Measurements from ENCODE around the gene STK32B. TPM values are rescaled to one million over a fixed set of nuclear protein-coding genes. Genes with fewer than 3 reads are reported as not detected.

STK32B gene
- total RNA-seq, 8 experiments from 2014 or later: 1.8 to 25.1 (median 4.7) TPM

DNA sequence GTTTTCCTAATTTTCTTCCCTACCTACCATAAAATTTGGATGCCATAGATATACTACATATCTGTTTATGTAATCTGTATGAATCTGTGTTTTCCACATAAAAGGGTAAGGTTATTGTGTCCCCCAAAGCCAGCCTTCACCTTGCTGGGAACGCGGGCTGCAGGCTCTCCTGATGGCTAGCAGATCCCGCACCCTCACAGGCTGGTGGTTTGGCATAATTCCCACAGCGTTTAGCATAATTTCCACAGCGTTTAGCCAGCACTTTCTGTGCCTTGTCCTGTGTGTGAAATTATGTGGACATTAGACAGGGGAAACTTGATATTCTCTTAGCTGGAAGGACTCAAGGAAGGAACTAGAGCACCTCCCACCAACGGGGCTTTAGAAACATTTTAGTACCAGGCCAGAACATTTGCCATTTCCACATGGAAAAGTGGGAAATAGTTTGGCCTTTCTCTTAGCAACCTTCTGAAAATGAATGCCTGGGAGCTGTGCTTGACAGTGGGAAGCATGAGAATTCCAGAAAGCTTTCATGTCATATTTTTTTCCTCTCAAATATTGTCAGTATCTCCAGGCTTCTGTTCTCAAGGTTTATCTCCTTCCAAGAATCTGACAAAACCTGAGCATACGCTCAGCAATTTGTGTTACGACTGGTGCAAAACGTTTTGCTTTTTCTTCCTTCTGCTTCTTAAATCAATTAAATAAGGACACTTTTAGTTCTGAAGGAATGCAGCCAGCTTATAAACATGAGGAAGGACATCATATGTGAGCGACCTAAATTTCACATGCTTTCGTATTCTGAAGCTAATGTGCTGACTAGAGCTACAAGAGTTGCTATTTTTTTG is 67.9 kb downstream of the STK32B start:
- 40 to 81% (median 68%) methylated on average over 1 to 11 of the region's 11 CpGs for WGBS, 10 experiments
- in situ Hi-C loops (cut with MboI; ENCODE audit: low pct_unique_long_range_greater_than_20kb in 2 of 9, low sequenced_read_pairs in 9 of 9, unreplicated experiment in 9 of 9): no loop called here
- Histone ChIP-seq H3K4me1 (replicated peaks in 1 of 2) (no peaks in the 10 kb centered on the region), H3K27ac (no peak overlapping the region), H3K4me3 (no peak overlapping the region)
- ATAC-seq (replicated peaks in 6 of 8): peak in 3 of 8 experiments; percentile 49 to 74 (median 62)

DNA sequence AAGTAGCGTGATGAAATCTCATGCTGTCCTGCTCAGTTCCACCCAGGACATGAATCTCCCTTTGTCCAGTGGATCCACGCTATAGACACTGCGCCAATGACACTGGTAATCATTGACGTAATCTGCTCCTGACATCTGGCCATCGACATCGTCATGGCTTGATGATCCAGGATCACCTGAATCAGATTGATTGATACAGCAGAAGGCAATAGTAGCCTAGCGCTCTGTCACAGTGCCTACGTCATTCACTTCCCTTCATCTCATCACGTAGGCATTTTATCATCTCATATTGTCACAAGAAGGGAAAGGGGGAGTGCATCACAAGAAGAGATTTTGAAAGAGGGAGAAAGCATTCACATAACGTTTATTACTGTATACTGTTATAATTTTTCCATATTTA is 68.8 kb downstream of the STK32B start:
- no peak overlapping the region for H3K27ac ChIP-seq
- 54 to 98% (median 80%) methylated on average over 1 to 10 of the region's 10 CpGs; no CpG with 5 or more reads in 1 of the 10 experiments for WGBS, 10 experiments
- no peaks in the 10 kb centered on the region for H3K4me1 ChIP-seq (replicated peaks in 1 of 2)
- in situ Hi-C loops (cut with MboI; ENCODE audit: low pct_unique_long_range_greater_than_20kb in 2 of 9, low sequenced_read_pairs in 9 of 9, unreplicated experiment in 9 of 9): no loop called here
- ATAC-seq (replicated peaks in 6 of 8): no peak
- H3K4me3 ChIP-seq: no peak overlapping the region

- in situ Hi-C loops (cut with MboI; ENCODE audit: low pct_unique_long_range_greater_than_20kb in 2 of 9, low sequenced_read_pairs in 9 of 9, unreplicated experiment in 9 of 9): no loop called here
- Histone ChIP-seq H3K27ac (no peak overlapping the region), H3K4me1 (replicated peaks in 1 of 2) (no peaks in the 10 kb centered on the region), H3K4me3 (no peak overlapping the region)
- no peak for ATAC-seq (replicated peaks in 6 of 8)
- 75 to 100% (median 88%) methylated on average over 1 of the region's 1 CpG; no CpG with 5 or more reads in 1 of the 10 experiments for WGBS, 10 experiments
These were observed 69.2 kb downstream of the STK32B start for GRCh38 chr4:5120468-5120867.

DNA sequence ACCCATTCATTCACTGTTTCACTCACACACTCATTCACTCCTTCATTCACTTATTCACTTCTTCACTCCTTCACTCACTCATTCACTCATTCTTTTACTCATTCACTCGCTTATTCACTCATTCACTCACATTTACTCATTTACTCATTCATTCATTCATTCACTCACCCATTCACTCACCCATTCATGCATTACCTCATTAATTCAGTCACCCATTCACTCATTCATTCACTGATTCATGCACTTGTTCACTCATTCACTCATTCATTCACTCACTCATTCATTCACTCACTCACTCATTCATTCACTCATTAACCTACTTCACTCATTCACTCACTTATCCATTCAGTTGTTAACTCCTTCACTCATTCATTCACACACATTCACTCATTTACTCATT is 70.8 kb downstream of the STK32B start:
- WGBS, 10 experiments: 83 to 100% (median 91%) methylated on average over 1 of the region's 1 CpG

DNA sequence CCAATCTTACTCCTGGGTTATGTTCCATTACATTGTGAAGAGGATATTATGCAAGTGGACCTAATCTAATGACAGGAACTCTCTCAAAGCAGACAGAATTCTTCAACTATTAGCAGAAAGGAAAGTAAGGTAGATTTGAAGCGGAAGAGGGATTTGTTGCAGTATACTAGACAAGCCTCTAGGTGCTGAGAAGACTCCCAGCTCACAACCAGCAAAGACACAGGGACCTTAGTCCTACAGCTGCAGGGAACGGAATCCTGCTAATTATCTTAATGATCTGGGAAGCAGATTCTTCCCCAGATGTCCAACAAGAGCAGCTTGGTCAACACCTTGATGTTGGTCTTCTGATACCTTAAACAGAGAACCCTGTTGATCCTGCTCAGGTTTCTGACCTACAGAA is 73.6 kb downstream of the STK32B start:
- in situ Hi-C loops (cut with MboI; ENCODE audit: low pct_unique_long_range_greater_than_20kb in 2 of 9, low sequenced_read_pairs in 9 of 9, unreplicated experiment in 9 of 9): no loop called here
- no peak overlapping the region for H3K4me3 ChIP-seq
- H3K27ac ChIP-seq: no peak overlapping the region
- WGBS, 10 experiments: 63 to 80% (median 76%) methylated on average over 1 to 2 of the region's 2 CpGs; no CpG with 5 or more reads in 4 of the 10 experiments
- ATAC-seq (replicated peaks in 6 of 8): peak in 1 of 8 experiments; percentile 56
- H3K4me1 ChIP-seq (replicated peaks in 1 of 2): no peaks in the 10 kb centered on the region

More for the DNA sequence above, 70.8 kb downstream of the STK32B start:
- Histone ChIP-seq H3K4me1 (replicated peaks in 1 of 2) (no peaks in the 10 kb centered on the region), H3K4me3 (no peak overlapping the region), H3K27ac (no peak overlapping the region)
- in situ Hi-C loops (cut with MboI; ENCODE audit: low pct_unique_long_range_greater_than_20kb in 2 of 9, low sequenced_read_pairs in 9 of 9, unreplicated experiment in 9 of 9): no loop called here
- ATAC-seq (replicated peaks in 6 of 8): no peak

DNA sequence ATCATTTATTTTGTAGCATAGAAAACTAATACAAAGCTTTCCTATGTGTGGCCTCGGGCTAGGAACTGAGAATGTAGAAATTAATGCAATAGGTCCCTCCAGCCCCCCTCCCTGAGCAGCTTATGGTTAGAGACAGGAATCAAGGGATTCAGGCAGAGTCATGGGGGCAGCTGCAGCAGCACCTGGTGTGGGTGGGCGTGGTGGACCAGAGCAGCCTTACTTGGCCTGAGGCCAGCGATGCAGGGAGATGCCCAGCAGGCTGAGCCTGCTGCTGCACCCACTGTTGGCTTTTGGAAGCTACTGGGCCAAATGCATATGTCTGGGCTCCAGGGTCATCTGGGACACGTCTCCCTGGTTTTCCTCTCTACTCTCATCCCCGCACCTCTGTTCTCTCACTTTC is 74.0 kb downstream of the STK32B start:
- in situ Hi-C loops (cut with MboI; ENCODE audit: low pct_unique_long_range_greater_than_20kb in 2 of 9, low sequenced_read_pairs in 9 of 9, unreplicated experiment in 9 of 9): no loop called here

DNA sequence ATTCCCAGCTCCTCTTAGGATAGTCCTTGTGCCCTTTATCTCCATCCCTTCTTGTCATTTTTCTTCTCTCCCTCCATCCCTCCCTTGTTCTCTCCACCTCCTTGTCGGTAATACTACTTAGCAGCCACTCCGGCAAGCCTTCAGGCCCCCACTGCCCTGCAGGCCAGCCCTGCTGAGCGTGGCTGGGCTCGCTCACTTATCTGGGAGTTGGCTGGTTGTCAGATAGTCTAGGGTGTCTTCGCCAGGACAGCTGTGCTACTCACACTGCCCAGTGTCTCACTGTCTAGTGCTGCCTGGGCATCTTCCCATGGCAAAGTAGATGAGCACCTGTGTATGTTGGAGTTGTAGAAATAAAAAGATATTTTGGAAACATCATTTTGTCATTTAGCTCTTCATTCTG is 75.0 kb downstream of the STK32B start:
- Histone ChIP-seq H3K4me1 (replicated peaks in 1 of 2) (no peaks in the 10 kb centered on the region), H3K4me3 (no peak overlapping the region), H3K27ac (no peak overlapping the region)
- in situ Hi-C loops (cut with MboI; ENCODE audit: low pct_unique_long_range_greater_than_20kb in 2 of 9, low sequenced_read_pairs in 9 of 9, unreplicated experiment in 9 of 9): no loop called here
- ATAC-seq (replicated peaks in 6 of 8): no peak
- 0 to 88% (median 65%) methylated on average over 1 to 5 of the region's 5 CpGs; no CpG with 5 or more reads in 2 of the 10 experiments for WGBS, 10 experiments

More for the DNA sequence above, 74.0 kb downstream of the STK32B start:
- Histone ChIP-seq H3K4me1 (replicated peaks in 1 of 2) (no peaks in the 10 kb centered on the region), H3K4me3 (no peak overlapping the region), H3K27ac (no peak overlapping the region)
- peak in 1 of 8 experiments; percentile 79 for ATAC-seq (replicated peaks in 6 of 8)
- 0 to 93% (median 70%) methylated on average over 1 to 3 of the region's 5 CpGs; no CpG with 5 or more reads in 3 of the 10 experiments for WGBS, 10 experiments

DNA sequence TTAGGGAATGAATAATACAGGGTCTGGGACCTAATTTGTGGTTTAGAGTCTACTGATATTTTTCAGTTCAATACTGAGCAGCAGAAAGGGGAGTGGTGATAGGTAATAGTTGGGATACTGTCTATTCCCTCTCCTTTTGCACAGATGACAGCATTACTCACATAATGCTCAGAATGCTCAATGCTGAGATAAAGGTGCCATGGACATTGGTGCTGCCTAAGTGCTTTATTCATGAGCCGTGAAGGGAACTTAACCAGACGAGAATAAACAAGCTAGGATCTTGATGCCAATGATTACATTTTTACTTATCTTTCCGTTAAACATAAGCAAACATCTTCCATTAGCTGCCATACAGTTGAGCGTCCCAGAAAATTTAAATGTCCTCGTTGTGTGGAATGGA is 75.6 kb downstream of the STK32B start:
- in situ Hi-C loops (cut with MboI; ENCODE audit: low pct_unique_long_range_greater_than_20kb in 2 of 9, low sequenced_read_pairs in 9 of 9, unreplicated experiment in 9 of 9): no loop called here
- WGBS, 10 experiments: 60 to 90% (median 79%) methylated on average over 1 to 5 of the region's 5 CpGs; no CpG with 5 or more reads in 1 of the 10 experiments
- no peak for ATAC-seq (replicated peaks in 6 of 8)
- Histone ChIP-seq H3K4me1 (replicated peaks in 1 of 2) (no peaks in the 10 kb centered on the region), H3K27ac (no peak overlapping the region), H3K4me3 (no peak overlapping the region)

DNA sequence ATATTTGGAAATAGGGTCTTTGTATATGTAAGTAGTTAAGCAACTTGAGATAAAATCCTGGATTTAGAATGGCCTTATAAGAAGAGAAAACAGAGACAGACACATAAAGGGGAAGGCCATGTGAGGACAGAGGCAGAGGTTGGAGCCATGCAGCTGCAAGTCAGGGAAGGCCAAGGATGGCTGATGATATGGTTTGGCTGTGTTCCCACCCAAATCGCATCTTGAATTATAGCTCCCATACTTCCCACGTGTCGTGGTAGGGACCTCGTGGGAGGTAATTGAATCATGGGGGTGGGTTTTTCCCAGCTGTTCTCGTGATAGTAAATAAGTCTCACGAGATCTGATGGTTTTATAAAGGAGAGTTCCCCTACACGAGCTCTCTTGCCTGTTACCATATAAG is 76.3 kb downstream of the STK32B start:
- in situ Hi-C loops (cut with MboI; ENCODE audit: low pct_unique_long_range_greater_than_20kb in 2 of 9, low sequenced_read_pairs in 9 of 9, unreplicated experiment in 9 of 9): no loop called here
- ATAC-seq (replicated peaks in 6 of 8): no peak
- 24 to 100% (median 59%) methylated on average over 1 to 5 of the region's 7 CpGs; no CpG with 5 or more reads in 4 of the 10 experiments for WGBS, 10 experiments

GRCh38 chr4:5128569-5128968 is 77.3 kb downstream of the STK32B start:
- in situ Hi-C loops (cut with MboI; ENCODE audit: low pct_unique_long_range_greater_than_20kb in 2 of 9, low sequenced_read_pairs in 9 of 9, unreplicated experiment in 9 of 9): no loop called here
- peak in 2 of 8 experiments; percentile 38 to 51 for ATAC-seq (replicated peaks in 6 of 8)
- Histone ChIP-seq H3K4me1 (replicated peaks in 1 of 2) (no peaks in the 10 kb centered on the region), H3K4me3 (no peak overlapping the region), H3K27ac (no peak overlapping the region)
- 11 to 75% (median 59%) methylated on average over 1 to 4 of the region's 5 CpGs; no CpG with 5 or more reads in 2 of the 10 experiments for WGBS, 10 experiments

More for the DNA sequence above, 76.3 kb downstream of the STK32B start:
- H3K4me1 ChIP-seq (replicated peaks in 1 of 2): no peaks in the 10 kb centered on the region
- no peak overlapping the region for H3K27ac ChIP-seq
- no peak overlapping the region for H3K4me3 ChIP-seq

- Histone ChIP-seq H3K4me1 (replicated peaks in 1 of 2) (no peaks in the 10 kb centered on the region), H3K4me3 (no peak overlapping the region), H3K27ac (no peak overlapping the region)
- no peak for ATAC-seq (replicated peaks in 6 of 8)
- 85 to 100% (median 100%) methylated on average over 2 of the region's 2 CpGs; no CpG with 5 or more reads in 4 of the 10 experiments for WGBS, 10 experiments
- in situ Hi-C loops (cut with MboI; ENCODE audit: low pct_unique_long_range_greater_than_20kb in 2 of 9, low sequenced_read_pairs in 9 of 9, unreplicated experiment in 9 of 9): no loop called here
These were observed 81.9 kb downstream of the STK32B start for GRCh38 chr4:5133201-5133600.

DNA sequence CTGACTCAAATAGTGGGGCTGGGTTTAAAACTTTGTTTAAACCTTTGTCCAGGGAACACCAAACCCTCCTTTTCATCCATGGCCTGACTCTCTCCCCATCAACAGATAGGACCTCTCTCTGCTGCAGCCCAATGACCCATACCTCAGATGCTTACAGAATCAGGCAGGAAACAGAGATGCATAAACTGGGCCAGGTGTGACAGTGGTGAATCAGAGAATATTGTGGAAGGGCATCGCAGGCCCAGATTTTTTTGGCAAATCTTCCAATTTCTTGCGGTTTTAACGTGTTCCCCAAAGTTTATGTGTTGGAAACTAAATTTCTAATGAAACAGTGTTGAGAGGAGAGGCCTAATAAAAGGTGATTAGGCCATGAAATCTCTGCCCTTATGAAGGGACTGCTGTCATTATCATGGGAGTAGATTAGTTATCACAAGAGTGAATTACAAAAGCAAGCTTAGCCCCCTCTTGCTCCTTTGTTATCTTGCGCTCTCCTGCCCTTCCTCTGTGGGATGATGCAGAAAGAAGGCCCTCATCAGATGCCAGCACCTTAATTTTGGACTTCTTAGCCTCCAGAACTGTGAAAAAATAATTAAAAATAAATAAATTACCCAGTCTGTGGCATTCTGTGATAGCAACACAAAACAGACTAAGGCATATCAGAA is 82.8 kb downstream of the STK32B start:
- H3K4me1 ChIP-seq (replicated peaks in 1 of 2): no peaks in the 10 kb centered on the region
- no peak overlapping the region for H3K27ac ChIP-seq
- H3K4me3 ChIP-seq: no peak overlapping the region
- in situ Hi-C loops (cut with MboI; ENCODE audit: low pct_unique_long_range_greater_than_20kb in 2 of 9, low sequenced_read_pairs in 9 of 9, unreplicated experiment in 9 of 9): no loop called here
- no peak for ATAC-seq (replicated peaks in 6 of 8)
- WGBS, 10 experiments: 36 to 100% (median 74%) methylated on average over 1 to 4 of the region's 4 CpGs; no CpG with 5 or more reads in 3 of the 10 experiments

DNA sequence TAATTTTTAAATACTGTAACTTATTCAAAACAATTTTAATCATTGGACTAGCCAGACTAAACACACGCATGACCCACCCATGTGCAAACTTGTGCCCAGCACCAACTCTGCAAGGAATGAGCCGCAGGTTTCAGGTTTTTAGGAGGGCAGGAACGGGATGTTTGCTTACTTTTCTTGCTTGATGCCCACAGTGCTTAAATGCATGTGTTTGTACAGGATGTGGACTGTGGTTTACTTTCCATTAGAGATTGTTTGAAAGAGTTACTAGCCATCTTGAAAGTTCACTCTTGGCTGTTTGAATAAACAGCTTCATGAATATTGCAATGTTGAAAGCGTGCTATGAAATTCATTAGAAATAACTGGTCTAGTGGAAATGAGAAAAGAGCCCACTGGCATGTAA is 83.3 kb downstream of the STK32B start:
- peak in 1 of 8 experiments; percentile 33 for ATAC-seq (replicated peaks in 6 of 8)
- no peak overlapping the region for H3K27ac ChIP-seq
- 31 to 80% (median 75%) methylated on average over 1 to 4 of the region's 4 CpGs for WGBS, 10 experiments
- in situ Hi-C loops (cut with MboI; ENCODE audit: low pct_unique_long_range_greater_than_20kb in 2 of 9, low sequenced_read_pairs in 9 of 9, unreplicated experiment in 9 of 9): no loop called here
- no peak overlapping the region for H3K4me3 ChIP-seq
- H3K4me1 ChIP-seq (replicated peaks in 1 of 2): no peaks in the 10 kb centered on the region

All from motor neuron (in vitro differentiated cells).